Memory B cell (primary cell): ENCODE data around the gene KRT75.

Experiments
- ATAC-seq: fragments of 150-1000 bp; cut with Tn5 transposase; 2 replicates; pipeline ENCODE4 v1.10.0; 2021; ENCODE audit warnings: low read depth, mild to moderate bottlenecking, moderate library complexity
- DNase-seq, 2 donors: peaks; one replicate each; pipeline ENCODE4 v3.0.0; 2022; ENCODE audit warnings: low spot score in 2 of 2
- H3K27ac Mint-ChIP-seq: one replicate; pipeline ENCODE4 v1.8.0; 2022; ENCODE audit warnings: mild to moderate bottlenecking, moderate library complexity, mixed read lengths
- H3K27me3 Mint-ChIP-seq: one replicate; pipeline ENCODE4 v1.8.0; 2022; ENCODE audit warnings: mixed read lengths
- H3K36me3 Mint-ChIP-seq: one replicate; pipeline ENCODE4 v1.8.0; 2022; ENCODE audit warnings: mild to moderate bottlenecking, mixed read lengths
- H3K4me1 Mint-ChIP-seq: one replicate; pipeline ENCODE4 v1.8.0; 2022; ENCODE audit warnings: mixed read lengths
- H3K4me3 Mint-ChIP-seq: one replicate; pipeline ENCODE4 v1.8.0; 2022; ENCODE audit warnings: mild to moderate bottlenecking, moderate library complexity, mixed read lengths
- H3K9me3 Mint-ChIP-seq: one replicate; pipeline ENCODE4 v1.8.0; 2022; ENCODE audit warnings: mixed read lengths

Gene KRT75

DNA sequence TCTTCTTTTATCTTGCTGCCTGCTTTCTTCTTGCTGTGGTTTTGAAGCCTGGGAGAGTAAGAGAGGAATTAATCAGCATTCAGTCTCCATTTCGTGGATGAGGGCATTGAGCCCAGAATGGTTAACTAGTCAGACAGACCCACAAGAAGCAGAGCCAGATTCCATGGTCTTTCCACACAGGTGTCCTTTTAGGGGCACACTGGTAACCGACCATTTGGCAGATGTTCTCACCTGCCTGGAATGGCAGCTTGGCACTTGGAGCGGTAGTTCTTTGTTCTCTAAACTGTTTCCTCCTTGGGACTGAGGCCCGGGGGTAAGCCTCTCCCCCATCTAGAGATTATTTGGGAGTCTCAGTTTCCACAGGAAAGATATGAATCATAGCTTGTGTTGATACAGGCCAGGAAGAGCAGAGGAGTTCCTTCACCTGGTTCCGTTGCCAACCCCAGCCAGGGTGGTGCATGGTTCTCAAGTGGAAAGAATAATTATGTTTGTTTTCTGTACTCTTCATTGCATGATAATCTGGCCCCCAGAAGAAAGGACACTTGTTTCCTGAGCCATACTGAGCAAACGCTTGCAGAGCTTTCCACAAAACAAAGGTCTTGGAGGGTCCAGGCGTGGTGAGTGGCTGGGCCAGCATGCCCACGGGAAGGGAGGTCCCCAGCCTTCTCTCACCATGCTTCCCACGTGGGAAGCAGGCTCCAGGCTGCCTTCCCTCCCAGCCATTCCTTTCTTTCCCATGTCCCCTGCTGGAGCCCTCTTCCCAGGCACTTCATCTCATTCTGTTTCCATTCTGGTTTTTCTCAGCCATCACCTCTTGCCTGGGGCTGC, 2.0 kb upstream of the KRT75 start:
- no peak overlapping the region for H3K27ac Mint-ChIP-seq
- no peak overlapping the region for H3K4me3 Mint-ChIP-seq
- H3K9me3 Mint-ChIP-seq, result no peaks in the 10 kb centered on the region
- ATAC-seq (no peak), DNase-seq (no peak)
- H3K27me3 Mint-ChIP-seq, result peaks cover 7% of the 10 kb centered on the region
- no peaks in the 10 kb centered on the region for H3K4me1 Mint-ChIP-seq
- no peaks in the 10 kb centered on the region for H3K36me3 Mint-ChIP-seq

DNA sequence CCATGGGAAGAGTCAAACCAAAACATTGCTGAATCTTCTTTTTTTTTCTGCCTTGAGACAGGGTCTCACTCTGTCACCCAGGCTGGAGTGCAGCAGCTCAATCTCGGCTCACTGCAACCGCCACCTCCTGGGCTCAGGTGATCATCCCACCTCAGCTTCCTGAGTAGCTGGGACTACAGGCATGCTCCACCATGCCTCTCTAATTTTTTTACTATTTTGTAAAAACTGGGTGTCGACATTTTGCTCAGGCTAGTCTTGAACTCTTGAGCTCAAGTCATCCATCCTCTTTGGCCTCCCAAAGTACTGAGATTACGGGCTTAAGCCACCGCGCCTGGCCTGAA, 1.5 kb upstream of the KRT75 start:
- ATAC-seq (no peak), DNase-seq (no peak)
- Mint-ChIP-seq H3K27ac (no peak overlapping the region), H3K4me3 (no peak overlapping the region), H3K9me3 (no peaks in the 10 kb centered on the region), H3K36me3 (no peaks in the 10 kb centered on the region), H3K4me1 (no peaks in the 10 kb centered on the region), H3K27me3 (peaks cover 7% of the 10 kb centered on the region)

DNA sequence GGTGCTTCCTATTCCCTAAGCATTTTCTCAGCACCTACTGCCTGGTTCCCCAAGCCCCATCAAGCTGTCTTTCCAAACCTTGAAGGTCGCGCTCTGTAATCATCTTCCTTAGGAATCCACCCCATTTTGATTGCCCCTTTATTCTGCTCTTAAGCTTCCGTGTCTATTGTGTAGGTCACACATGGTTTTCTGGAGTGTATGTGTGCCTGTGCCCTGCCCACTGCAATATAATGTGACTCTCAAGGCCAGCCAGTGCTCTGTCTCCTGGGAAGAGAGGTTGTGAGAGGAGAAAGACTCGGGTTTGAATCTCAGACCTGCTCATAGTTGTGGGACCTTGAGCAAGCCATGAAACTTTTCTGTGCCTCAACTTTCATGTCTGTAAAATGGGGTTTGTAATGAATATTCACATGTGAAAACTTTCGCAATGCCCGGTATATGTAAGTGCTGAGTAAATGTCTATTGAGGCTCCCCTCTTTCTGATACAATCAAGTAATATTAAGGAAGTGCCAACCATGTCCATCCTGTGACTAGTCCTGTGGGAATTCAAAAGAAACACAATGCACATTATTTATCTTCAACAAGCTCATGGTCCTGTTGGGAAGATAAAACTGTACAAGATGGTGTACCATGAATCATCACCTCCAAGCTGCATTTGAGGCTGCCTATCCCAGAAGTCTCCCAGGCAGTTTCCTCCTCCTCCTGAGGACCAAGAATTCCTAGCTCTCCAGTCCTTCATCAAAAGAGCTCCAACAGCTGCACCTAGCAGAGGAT, 774 bp upstream of the KRT75 start:
- Mint-ChIP-seq H3K4me1 (no peaks in the 10 kb centered on the region), H3K27me3 (peaks cover 7% of the 10 kb centered on the region), H3K9me3 (no peaks in the 10 kb centered on the region), H3K36me3 (no peaks in the 10 kb centered on the region), H3K4me3 (no peak overlapping the region), H3K27ac (no peak overlapping the region)
- DNase-seq (no peak), ATAC-seq (no peak)

DNA sequence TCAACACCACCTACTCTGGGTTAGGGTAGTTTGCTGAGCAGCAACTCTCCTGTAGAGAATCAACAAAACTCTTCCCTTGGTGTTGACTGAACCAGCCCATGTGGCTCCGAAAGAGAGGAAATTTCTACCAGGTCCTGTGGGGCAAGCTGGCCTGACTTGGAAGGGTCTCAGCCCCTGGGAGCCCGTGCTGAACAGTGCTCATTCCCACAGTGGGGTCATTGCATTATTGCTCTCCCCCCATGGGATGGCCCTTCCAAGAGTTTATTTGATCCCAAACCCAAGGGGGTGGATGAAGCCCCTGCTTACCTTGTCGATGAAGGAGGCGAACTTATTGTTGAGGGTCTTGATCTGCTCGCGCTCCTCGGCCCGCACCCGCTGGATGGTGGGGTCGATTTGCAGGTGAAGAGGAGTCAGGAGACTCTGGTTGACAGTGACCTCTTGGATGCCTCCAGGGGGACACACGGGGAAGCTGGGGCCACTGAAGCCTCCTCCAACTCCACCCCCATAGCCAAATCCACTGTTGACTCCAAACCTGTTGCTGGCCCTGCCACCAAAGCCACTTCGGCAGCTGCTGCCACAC, 580 bp downstream of the KRT75 start:
- no peaks in the 10 kb centered on the region for H3K36me3 Mint-ChIP-seq
- no peak overlapping the region for H3K4me3 Mint-ChIP-seq
- H3K27ac Mint-ChIP-seq, result no peak overlapping the region
- no peak for DNase-seq
- no peaks in the 10 kb centered on the region for H3K9me3 Mint-ChIP-seq
- ATAC-seq, result no peak
- peaks cover 8% of the 10 kb centered on the region for H3K27me3 Mint-ChIP-seq
- H3K4me1 Mint-ChIP-seq, result no peaks in the 10 kb centered on the region

DNA sequence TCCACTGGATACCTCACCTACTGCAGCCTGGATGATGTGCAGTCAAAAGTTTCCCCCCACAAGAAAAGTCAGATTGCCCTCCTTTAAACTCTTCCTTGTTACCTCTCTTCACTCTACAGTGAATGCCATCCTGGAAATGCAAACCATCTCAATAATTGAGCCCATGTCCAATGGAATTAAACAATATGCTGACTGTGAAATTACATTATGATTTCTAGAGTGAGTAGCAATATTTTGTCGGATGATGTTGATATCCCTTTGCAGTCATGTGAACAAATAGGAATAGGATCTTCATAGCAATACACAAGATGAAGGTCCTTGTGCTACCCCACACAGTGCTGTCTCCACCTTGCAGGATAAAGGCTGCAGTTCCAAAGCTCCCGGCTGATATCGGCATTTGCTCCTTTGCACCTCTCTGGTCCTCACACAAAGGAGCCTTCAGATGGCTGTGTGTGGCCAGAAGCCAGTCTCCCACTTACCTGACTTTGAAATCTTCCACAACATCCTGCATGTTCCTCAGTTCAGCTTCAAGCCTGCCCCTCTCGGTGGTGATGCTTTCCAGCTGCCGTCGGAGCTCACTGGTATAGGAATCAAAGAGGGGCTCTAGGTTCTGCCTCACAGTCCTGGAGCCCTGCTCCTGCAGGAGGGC, 1.5 kb downstream of the KRT75 start:
- no peak for ATAC-seq

DNA sequence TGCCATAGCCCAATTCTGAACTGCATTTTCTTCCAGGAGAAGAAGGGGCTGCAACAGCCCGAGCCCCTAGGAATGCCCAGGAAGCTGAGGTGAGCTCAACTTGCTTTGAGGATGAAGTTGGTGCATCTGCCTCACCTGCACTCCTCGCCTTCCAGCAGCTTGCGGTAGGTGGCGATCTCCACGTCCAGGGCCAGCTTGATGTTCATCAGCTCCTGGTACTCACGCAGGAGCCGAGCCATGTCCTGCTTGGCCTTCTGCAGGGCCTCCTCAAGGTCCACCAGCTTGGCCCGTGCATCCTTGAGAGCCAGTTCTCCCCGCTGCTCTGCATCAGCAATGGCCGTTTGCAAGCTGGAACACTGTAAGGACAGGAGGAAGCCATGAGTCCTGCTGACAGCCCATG, 6.0 kb downstream of the KRT75 start:
- no peak for DNase-seq
- Mint-ChIP-seq H3K4me3 (no peak overlapping the region), H3K27ac (no peak overlapping the region), H3K36me3 (no peaks in the 10 kb centered on the region), H3K9me3 (no peaks in the 10 kb centered on the region), H3K27me3 (peaks cover 14% of the 10 kb centered on the region), H3K4me1 (no peaks in the 10 kb centered on the region)
- ATAC-seq, result no peak

More for the DNA sequence above, 1.5 kb downstream of the KRT75 start:
- Mint-ChIP-seq H3K4me3 (no peak overlapping the region), H3K36me3 (no peaks in the 10 kb centered on the region), H3K9me3 (no peaks in the 10 kb centered on the region), H3K27ac (no peak overlapping the region), H3K27me3 (peaks cover 10% of the 10 kb centered on the region), H3K4me1 (no peaks in the 10 kb centered on the region)
- no peak for DNase-seq

DNA sequence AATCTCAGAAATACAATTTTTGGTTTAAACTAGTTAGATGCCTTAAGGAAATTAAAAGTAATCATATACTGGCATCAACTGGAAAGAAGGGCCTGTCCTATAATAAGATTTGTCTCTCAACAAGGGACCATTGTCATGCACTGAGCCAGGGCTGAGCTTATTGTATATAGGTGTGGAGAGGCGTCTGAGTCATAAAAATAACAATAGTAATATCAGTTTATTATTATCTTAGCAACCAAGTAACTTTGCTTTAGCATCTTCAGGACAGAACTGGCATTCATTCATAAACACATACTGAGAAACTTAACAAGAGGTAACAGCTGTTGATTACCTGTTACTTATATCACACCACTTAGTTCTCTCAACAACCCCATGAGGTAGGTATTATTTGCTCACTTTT, 7.1 kb downstream of the KRT75 start:
- no peak overlapping the region for H3K4me3 Mint-ChIP-seq
- no peaks in the 10 kb centered on the region for H3K9me3 Mint-ChIP-seq
- H3K27me3 Mint-ChIP-seq, result peaks cover 18% of the 10 kb centered on the region
- DNase-seq, result no peak
- H3K4me1 Mint-ChIP-seq, result no peaks in the 10 kb centered on the region
- no peak overlapping the region for H3K27ac Mint-ChIP-seq
- ATAC-seq, result no peak
- H3K36me3 Mint-ChIP-seq, result no peaks in the 10 kb centered on the region

DNA sequence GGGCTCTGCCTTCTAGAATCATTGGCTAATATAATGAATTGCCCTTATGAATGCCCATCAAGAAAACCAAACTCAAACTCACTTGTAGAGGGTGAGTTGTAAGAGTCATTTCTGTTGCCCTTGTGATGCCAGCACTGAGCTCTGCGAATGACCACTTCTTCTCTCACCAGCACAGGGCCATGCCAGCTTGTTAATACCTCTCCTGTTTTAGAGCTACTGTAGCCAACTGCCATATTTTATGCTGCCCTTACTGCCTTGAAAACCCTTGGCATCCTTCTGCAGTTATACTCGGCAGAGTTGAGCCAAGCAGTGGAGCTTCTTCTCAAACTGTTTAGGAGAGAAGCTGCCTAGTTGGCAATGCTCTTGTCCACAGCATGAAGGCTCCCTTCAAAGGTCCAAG, 8.1 kb downstream of the KRT75 start:
- no peak for DNase-seq
- Mint-ChIP-seq H3K27me3 (peaks cover 18% of the 10 kb centered on the region), H3K9me3 (no peaks in the 10 kb centered on the region)

DNA sequence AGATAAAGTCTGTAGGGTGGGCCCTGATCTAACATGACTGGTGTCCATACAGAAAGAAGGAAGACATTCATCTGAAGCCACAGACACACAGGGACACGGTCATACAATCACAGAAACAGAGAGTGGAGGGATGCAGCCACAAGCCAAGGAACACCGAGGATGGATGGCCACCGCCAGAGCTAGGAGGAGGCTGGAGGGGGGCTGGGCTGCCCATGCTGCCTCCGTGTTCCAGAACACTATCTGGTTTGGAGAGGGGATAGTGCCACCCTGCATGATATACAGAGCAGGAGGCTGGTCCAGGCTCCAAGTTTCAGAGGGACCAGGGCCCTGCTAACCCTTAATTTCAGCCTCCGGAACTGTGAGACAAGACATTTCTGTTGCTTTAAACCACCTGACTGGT, 8.7 kb downstream of the KRT75 start:
- ATAC-seq, result no peak
- Mint-ChIP-seq H3K4me3 (no peak overlapping the region), H3K27ac (no peak overlapping the region), H3K4me1 (no peaks in the 10 kb centered on the region), H3K36me3 (no peaks in the 10 kb centered on the region), H3K9me3 (no peaks in the 10 kb centered on the region), H3K27me3 (peaks cover 18% of the 10 kb centered on the region)
- DNase-seq, result no peak

More for the DNA sequence above, 8.1 kb downstream of the KRT75 start:
- ATAC-seq, result no peak
- no peaks in the 10 kb centered on the region for H3K36me3 Mint-ChIP-seq
- H3K27ac Mint-ChIP-seq, result no peak overlapping the region
- no peaks in the 10 kb centered on the region for H3K4me1 Mint-ChIP-seq
- no peak overlapping the region for H3K4me3 Mint-ChIP-seq

DNA sequence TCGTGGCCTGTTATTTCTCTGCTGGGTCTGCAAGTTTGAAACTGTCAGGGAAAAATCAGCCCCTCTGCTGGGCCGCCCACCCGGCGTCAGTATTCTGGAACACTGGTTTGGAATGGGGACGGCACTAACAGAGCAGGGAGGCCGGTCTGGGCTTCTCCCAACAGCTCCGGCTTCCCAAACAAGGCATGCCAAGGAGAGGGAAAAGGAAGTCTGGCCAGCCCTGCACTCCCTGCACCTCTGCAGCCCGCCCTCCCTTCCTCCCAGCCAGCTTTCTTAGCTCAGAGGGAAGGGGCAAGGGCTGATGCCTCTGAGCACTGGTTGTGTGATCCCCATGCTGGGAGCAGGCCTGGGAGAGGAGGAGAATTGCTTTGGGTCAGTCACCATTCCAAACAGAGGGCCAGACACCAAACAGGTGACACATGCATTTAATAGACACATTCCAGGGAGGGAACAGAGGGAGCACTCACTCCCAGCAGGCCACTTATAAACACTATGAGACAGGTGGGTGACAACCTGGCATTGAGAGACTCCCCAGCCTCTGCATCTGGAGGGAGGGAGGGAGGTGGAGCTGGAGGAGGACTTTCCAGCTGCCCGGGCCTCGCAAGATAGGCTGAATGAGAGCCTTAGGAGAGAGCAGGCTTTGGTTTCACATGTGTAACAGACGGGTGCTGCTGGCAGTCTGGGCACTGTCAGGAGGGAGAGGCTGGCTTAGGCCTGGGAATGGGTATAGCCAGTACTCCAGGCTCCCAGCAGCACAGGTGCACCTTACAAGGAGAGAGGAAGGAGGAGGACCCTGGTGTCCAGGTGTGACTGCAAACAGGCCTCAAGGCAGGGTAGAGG, 10.3 kb downstream of the KRT75 start:
- no peaks in the 10 kb centered on the region for H3K36me3 Mint-ChIP-seq
- ATAC-seq (no peak), DNase-seq (no peak)
- H3K4me3 Mint-ChIP-seq, result no peak overlapping the region
- H3K27me3 Mint-ChIP-seq, result peaks cover 21% of the 10 kb centered on the region
- no peaks in the 10 kb centered on the region for H3K9me3 Mint-ChIP-seq
- H3K4me1 Mint-ChIP-seq, result peaks cover 4% of the 10 kb centered on the region
- H3K27ac Mint-ChIP-seq, result no peak overlapping the region

DNA sequence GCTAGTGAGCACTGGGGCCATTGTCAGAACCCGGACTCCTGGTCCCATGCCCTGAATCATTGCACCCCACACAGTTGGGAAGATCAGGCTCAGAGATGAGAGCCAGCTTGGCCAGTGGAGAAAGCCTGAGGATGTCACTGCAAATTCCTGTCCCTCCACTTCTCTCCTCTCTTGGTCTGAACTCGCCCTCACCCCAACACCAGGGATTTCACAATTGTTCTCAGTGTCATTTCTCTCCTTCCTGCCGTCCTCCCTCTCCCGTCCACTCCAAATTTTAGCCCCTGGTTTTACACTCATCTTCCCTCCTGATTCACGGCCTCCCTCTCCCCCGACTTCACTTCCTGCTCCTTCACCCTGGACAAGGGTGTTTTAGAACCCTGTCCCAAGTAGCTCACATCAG, 11.1 kb downstream of the KRT75 start:
- Mint-ChIP-seq H3K36me3 (no peaks in the 10 kb centered on the region), H3K9me3 (no peaks in the 10 kb centered on the region), H3K27ac (no peak overlapping the region), H3K4me1 (peaks cover 4% of the 10 kb centered on the region), H3K27me3 (peaks cover 18% of the 10 kb centered on the region), H3K4me3 (no peak overlapping the region)
- DNase-seq (no peak), ATAC-seq (no peak)

DNA sequence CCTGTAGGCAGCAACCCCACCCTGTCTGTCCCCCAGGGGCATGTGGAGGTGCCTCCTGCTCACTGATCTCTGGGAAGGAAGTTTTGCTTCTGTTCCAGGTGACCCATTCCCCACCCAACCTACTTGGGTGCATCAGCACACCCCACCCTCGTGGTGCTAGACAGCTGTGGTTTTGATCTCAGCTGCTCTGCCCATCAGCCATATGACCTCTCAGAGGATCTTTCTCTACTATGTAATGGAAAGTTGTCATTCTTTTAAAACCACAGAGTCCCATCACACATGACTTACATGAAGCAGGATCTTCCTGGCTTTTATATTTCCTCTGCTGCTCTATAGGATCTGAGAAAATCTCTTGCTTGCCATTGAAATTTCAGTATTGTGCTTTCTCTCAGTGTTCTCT, 14.5 kb downstream of the KRT75 start:
- Mint-ChIP-seq H3K4me3 (no peak overlapping the region), H3K27ac (no peak overlapping the region), H3K27me3 (peaks cover 23% of the 10 kb centered on the region), H3K9me3 (no peaks in the 10 kb centered on the region), H3K36me3 (no peaks in the 10 kb centered on the region), H3K4me1 (peaks cover 4% of the 10 kb centered on the region)
- no peak for DNase-seq
- ATAC-seq, result no peak

DNA sequence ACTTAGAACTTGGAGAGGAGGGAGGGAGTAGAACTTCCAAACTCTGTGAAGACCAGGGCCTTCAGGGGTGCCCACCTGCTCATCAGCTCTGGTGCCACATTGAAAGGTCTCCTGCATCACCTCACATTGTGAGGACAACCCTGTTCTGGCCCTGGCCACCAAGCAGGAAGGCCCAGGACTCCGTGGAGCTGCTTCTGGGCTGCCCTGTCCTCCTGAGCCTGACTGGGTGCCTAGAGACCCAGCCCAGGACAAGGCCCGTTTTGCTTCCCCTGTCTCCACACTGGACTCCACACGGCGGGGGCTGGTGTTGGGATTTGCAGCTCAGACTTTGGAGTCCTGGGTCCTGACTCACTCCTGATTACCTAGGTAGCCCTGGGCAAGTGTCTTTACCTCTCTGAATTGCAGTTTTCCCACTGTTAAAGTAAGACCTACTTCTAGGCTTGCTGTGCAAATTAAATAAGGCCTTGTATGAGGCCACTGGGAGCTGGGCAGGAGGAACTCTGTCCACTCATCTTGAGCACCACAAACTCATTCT, 15.5 kb downstream of the KRT75 start:
- no peak overlapping the region for H3K27ac Mint-ChIP-seq
- no peaks in the 10 kb centered on the region for H3K36me3 Mint-ChIP-seq
- no peak overlapping the region for H3K4me3 Mint-ChIP-seq
- no peak for DNase-seq
- no peaks in the 10 kb centered on the region for H3K9me3 Mint-ChIP-seq
- peaks cover 18% of the 10 kb centered on the region for H3K27me3 Mint-ChIP-seq
- no peak for ATAC-seq
- peaks cover 4% of the 10 kb centered on the region for H3K4me1 Mint-ChIP-seq
